Stomach (tissue), 4 donors: Measurements from ENCODE around the gene SMNDC1.

Experiments used
- CTCF ChIP-seq, 7 experiments: fragments of 450-650 bp in 4 of 7; fragments of 200-600 bp in 3 of 7; sonication (generic) in 3 of 7; IDR thresholded peaks; one replicate each; pipeline ENCODE4 v1.5.1; 2016 to 2019; ENCODE audit warnings: antibody characterized with exemption in 7 of 7, control low read depth in 2 of 7, mild to moderate bottlenecking in 1 of 7
- EP300 ChIP-seq: sonication (generic); formaldehyde crosslinking; IDR thresholded peaks from one replicate; pipeline ENCODE4 v1.6.1; 2017; ENCODE audit warnings: antibody characterized with exemption
- POLR2A ChIP-seq, 4 donors: fragments of 450-650 bp; IDR thresholded peaks; one replicate each; pipeline ENCODE4 v1.6.1; 2016; ENCODE audit warnings: antibody characterized with exemption in 4 of 4, control low read depth in 2 of 4, mild to moderate bottlenecking in 1 of 4, moderate library complexity in 1 of 4
- POLR2AphosphoS5 ChIP-seq, 3 donors: sonication (generic); formaldehyde crosslinking; IDR thresholded peaks; one replicate each; pipeline ENCODE4 v1.6.1; 2016; ENCODE audit warnings: antibody characterized with exemption in 3 of 3

GRCh38 chr10:110343947-110344346 is 39.2 kb upstream of the SMNDC1 start:
- TF ChIP-seq CTCF (IDR thresholded peaks at IDR 0.05) (no peak), POLR2A (IDR thresholded peaks at IDR 0.05) (no peak), POLR2AphosphoS5 (IDR thresholded peaks at IDR 0.05) (no peak), EP300 (no peak)
